Lower leg skin (tissue), 4 donors: ENCODE measurements around the gene FBH1. TPM values are rescaled to one million over a fixed set of nuclear protein-coding genes. Genes with fewer than 3 reads are reported as not detected.

Experiments
- DNase-seq, 2 donors: peaks; one replicate each; pipeline ENCODE4 v3.0.0-alpha.2; 2019; ENCODE audit warnings: low spot score in 2 of 2
- H3K4me3 ChIP-seq: fragments of 200-600 bp; sonication (generic); 2 replicates; pipeline ENCODE4 v1.5.1; 2017; ENCODE audit warnings: mild to moderate bottlenecking, low read depth; ENCODE audit not compliant: poor library complexity, severe bottlenecking
- POLR2A ChIP-seq, 2 donors: fragments of 450-650 bp; IDR thresholded peaks; one replicate each; pipeline ENCODE4 v1.6.1; 2016 to 2017; ENCODE audit warnings: antibody characterized with exemption in 2 of 2, mild to moderate bottlenecking in 1 of 2, moderate library complexity in 1 of 2
- WGBS, 2 donors: methylation state at CpG; one replicate each; pipeline ENCODE4 v1.1.5; 2018; 5-methylcytosine and 5-hydroxymethylcytosine counted together
- intact Hi-C: fragments of 100-400 bp; cut with DNase I; formaldehyde crosslinking; loops from one replicate; pipeline ENCODE4 v1.15.0; 2023; ENCODE audit warnings: low total_unique reads
- total RNA-seq, 4 donors: library from RNA; depleted of rRNA; stranded (reverse); fragments of >200 nt; gene quantifications; one replicate each; pipeline ENCODE4 v1.1.0, GENCODE V29; 2016
- TF ChIP-seq, protein P1 (sequence below), 3 donors: fragments of 450-650 bp; IDR thresholded peaks; one replicate each; pipeline ENCODE4 v1.5.1; 2016; ENCODE audit warnings: antibody characterized with exemption in 3 of 3, mild to moderate bottlenecking in 3 of 3, moderate library complexity in 2 of 3

The FBH1 gene
- total RNA-seq, 4 donors from 2014 or later = 76.0 to 100 (median 92.2) TPM

DNA sequence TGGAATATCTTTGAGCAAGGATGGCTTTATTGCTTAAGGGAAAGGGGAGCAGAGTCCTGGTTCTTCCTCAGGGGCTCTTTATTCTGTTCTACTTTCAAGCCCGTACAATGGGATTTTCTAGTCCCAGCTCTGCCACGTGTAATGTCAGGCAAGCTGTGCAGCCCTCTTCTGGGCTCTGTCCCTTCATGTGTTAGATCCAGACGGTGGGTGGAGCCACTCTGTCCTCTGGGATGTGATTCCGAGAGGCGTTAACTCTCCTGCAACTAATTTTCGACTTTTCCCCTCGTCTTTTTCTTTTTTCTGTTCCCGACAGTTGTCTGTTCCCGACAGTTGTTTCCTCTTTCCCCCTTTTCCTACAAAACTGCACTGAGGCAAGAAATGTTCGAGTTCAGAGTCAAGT lies 34.8 kb downstream of the FBH1 start:
- intact Hi-C loops = no loop called here
- TF ChIP-seq POLR2A (IDR thresholded peaks at IDR 0.05) = no peak
- TF ChIP-seq, protein P1, sequence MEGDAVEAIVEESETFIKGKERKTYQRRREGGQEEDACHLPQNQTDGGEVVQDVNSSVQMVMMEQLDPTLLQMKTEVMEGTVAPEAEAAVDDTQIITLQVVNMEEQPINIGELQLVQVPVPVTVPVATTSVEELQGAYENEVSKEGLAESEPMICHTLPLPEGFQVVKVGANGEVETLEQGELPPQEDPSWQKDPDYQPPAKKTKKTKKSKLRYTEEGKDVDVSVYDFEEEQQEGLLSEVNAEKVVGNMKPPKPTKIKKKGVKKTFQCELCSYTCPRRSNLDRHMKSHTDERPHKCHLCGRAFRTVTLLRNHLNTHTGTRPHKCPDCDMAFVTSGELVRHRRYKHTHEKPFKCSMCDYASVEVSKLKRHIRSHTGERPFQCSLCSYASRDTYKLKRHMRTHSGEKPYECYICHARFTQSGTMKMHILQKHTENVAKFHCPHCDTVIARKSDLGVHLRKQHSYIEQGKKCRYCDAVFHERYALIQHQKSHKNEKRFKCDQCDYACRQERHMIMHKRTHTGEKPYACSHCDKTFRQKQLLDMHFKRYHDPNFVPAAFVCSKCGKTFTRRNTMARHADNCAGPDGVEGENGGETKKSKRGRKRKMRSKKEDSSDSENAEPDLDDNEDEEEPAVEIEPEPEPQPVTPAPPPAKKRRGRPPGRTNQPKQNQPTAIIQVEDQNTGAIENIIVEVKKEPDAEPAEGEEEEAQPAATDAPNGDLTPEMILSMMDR (IDR thresholded peaks at IDR 0.05) = no peak
- WGBS, 2 donors = 69 to 79% methylated on average over 10 of the region's 10 CpGs
- no peak for DNase-seq
- H3K4me3 ChIP-seq = no peak overlapping the region

DNA sequence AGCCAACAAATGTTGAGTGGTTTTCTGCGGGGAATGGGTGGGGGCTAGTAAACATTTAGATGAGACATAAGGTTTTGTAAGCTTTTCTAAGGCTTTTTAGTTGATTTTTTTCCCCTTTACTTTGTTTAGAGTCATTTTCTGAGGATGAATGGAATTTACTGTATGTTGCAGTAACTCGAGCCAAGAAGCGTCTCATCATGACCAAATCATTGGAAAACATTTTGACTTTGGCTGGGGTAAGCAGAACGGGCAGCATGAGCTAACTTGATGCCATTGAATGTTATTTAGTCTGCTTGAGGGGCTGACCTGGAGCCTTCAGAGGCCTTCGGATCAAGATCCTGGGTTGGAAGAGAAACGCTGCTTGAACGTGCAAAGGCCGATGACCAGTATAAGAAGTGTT lies 37.3 kb downstream of the FBH1 start:
- intact Hi-C loops = no loop called here
- TF ChIP-seq, protein P1 (IDR thresholded peaks at IDR 0.05) = no peak
- TF ChIP-seq POLR2A (IDR thresholded peaks at IDR 0.05) = no peak
- DNase-seq = no peak
- 84 to 86% methylated on average over 8 of the region's 8 CpGs for WGBS, 2 donors
- no peak overlapping the region for H3K4me3 ChIP-seq

DNA sequence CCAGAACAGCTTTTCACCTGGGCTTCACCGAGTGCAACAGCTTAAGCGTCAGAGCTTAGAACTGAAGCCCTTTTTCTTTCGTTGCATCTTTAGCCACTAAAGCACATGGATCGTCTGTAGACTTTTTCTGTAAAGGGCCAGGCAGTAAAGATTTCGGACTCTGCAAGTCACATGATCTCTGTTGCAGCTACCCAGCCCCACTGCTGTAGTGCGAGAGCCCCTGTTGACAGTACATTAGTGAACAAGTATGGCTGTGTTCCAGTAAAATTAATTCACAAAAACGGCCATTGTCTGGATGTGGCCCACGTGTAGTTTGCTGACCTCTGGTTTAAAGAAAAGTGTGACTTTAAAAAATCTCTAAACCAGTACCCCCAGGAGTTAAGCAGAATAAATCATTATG lies 39.4 kb downstream of the FBH1 start:
- intact Hi-C loops = no loop called here
- H3K4me3 ChIP-seq = no peak overlapping the region
- TF ChIP-seq, protein P1 (IDR thresholded peaks at IDR 0.05) = no peak
- no peak for TF ChIP-seq POLR2A (IDR thresholded peaks at IDR 0.05)
- WGBS, 2 donors = 83 to 84% methylated on average over 8 of the region's 8 CpGs
- no peak for DNase-seq

DNA sequence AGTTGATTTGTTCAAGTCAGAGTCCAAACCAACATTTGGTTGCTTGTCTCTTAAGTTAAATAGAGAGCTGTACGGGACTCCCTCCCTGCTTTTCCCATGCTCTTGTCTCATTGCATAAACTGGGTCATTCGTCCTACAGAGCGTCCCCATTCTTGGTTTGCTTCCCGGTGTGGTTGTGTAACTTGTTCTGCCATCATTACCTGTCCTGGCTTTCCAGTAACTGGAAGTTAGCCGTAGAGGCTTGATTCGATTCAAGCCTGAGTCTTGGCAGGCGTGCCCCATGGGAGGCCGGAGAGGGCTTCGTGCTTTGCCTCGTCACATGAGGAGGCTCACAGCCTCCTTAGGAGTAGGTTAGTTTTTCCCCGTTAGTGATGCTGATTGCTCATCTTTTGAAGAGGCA lies 40.2 kb downstream of the FBH1 start:
- 69 to 86% methylated on average over 11 of the region's 11 CpGs for WGBS, 2 donors
- intact Hi-C loops = no loop called here

DNA sequence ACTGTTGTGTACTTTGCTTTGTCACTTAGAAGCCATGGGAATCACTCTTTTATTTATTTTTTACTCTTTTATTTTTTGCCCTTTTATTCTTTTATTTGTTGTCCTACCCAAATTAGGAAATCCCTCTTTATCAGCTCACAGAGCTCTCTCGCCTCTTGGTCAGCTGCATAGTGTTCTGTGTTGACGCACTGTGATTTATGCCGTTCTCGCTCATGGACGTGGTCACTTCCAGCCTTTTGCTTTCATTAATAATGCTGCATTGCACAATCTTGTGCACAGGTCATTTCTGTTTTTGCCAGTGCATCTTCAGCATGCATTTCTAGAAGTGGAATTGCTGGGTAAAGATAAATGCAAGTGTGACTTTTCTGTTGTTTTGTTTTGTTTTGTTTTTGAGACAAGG lies 42.3 kb downstream of the FBH1 start:
- TF ChIP-seq, protein P1 (IDR thresholded peaks at IDR 0.05) = no peak
- TF ChIP-seq POLR2A (IDR thresholded peaks at IDR 0.05) = no peak
- no peak overlapping the region for H3K4me3 ChIP-seq
- WGBS, 2 donors = 93 to 97% methylated on average over 5 of the region's 5 CpGs
- intact Hi-C loops = no loop called here
- DNase-seq = no peak

More for the DNA sequence above, 40.2 kb downstream of the FBH1 start:
- DNase-seq = no peak
- no peak overlapping the region for H3K4me3 ChIP-seq
- no peak for TF ChIP-seq POLR2A (IDR thresholded peaks at IDR 0.05)
- TF ChIP-seq, protein P1 (IDR thresholded peaks at IDR 0.05) = no peak

DNA sequence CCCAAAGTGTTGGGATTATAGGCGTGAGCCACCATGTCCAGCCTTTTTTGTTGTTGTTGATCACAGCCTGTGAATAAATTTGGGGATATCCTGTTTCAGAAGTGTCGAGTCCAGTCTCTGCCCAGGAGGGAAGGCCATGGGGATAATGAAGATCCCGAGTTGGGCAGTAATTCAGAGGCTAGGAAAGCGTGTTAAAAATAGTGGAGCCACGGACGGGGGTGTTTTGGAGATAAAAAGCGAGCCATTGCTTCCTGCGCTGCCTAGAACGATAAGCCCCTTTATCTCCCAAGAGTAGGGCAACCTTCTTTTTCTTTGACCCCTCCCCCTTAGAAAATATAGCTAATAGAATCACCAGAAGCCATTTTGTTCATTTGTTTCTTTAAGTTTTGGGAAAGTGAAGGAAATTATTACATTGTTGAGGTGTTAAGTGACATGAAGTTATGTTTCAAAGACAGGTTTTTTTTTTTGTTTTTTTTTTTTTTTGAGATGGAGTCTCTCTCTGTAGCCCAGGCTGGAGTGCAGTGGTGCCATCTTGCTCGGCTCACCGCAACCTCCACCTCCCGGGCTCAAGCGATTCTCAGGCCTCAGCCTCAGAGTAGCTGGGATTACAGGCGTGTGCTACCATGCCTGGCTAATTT lies 44.0 kb downstream of the FBH1 start:
- TF ChIP-seq, protein P1 (IDR thresholded peaks at IDR 0.05) = no peak
- no peak for TF ChIP-seq POLR2A (IDR thresholded peaks at IDR 0.05)
- 88 to 97% methylated on average over 14 of the region's 14 CpGs for WGBS, 2 donors
- intact Hi-C loops = no loop called here
- DNase-seq = no peak
- H3K4me3 ChIP-seq = no peak overlapping the region
